Hepatocyte (in vitro differentiated cells): Measurements from ENCODE around the gene CFAP47. TPM values are rescaled to one million over a fixed set of nuclear protein-coding genes. Genes with fewer than 3 reads are reported as not detected.

Experiments
- DNase-seq: peaks from one replicate; pipeline ENCODE4 v3.0.0-alpha.2; 2016; ENCODE audit warnings: low spot score
- H2AFZ ChIP-seq: fragments of 200-600 bp; sonication (generic); 2 replicates; pipeline ENCODE4 v1.6.0; 2016; ENCODE audit warnings: antibody characterized with exemption, mild to moderate bottlenecking
- H3K27ac ChIP-seq: fragments of 200-600 bp; sonication (generic); 2 replicates; pipeline ENCODE4 v1.5.1; 2016; ENCODE audit warnings: mild to moderate bottlenecking
- H3K27me3 ChIP-seq: fragments of 200-600 bp; sonication (generic); 2 replicates; pipeline ENCODE4 v1.6.1; 2016
- H3K36me3 ChIP-seq: fragments of 200-600 bp; sonication (generic); replicated peaks from 2 replicates; pipeline ENCODE4 v1.5.1; 2016; ENCODE audit warnings: low read depth; ENCODE audit not compliant: insufficient read depth
- H3K4me1 ChIP-seq: fragments of 200-600 bp; sonication (generic); 2 replicates; pipeline ENCODE4 v1.5.1; 2016; ENCODE audit warnings: mild to moderate bottlenecking, moderate library complexity; ENCODE audit not compliant: insufficient read depth
- H3K4me2 ChIP-seq: fragments of 200-600 bp; sonication (generic); 2 replicates; pipeline ENCODE4 v1.6.0; 2016
- H3K4me3 ChIP-seq: fragments of 200-600 bp; sonication (generic); 2 replicates; pipeline ENCODE4 v1.5.1; 2016; ENCODE audit warnings: mild to moderate bottlenecking
- H3K79me2 ChIP-seq: fragments of 200-600 bp; sonication (generic); 2 replicates; pipeline ENCODE4 v1.6.0; 2017; ENCODE audit warnings: mild to moderate bottlenecking
- H3K9me2 ChIP-seq: fragments of 200-600 bp; sonication (generic); replicated peaks from 2 replicates; pipeline ENCODE4 v1.6.0; 2017; ENCODE audit warnings: mild to moderate bottlenecking; ENCODE audit not compliant: insufficient read depth
- H3K9me3 ChIP-seq: fragments of 200-600 bp; sonication (generic); 2 replicates; pipeline ENCODE4 v1.5.1; 2016; ENCODE audit warnings: low read depth, mild to moderate bottlenecking
- H4K20me1 ChIP-seq: fragments of 200-600 bp; sonication (generic); 2 replicates; pipeline ENCODE4 v1.6.0; 2016; ENCODE audit warnings: mild to moderate bottlenecking; ENCODE audit not compliant: insufficient read depth, poor library complexity, severe bottlenecking
- CTCF ChIP-seq: fragments of 200-600 bp; sonication (generic); IDR thresholded peaks from 2 replicates; pipeline ENCODE4 v1.5.1; 2016; ENCODE audit warnings: antibody characterized with exemption, mild to moderate bottlenecking; ENCODE audit not compliant: poor library complexity
- EZH2 ChIP-seq: fragments of 200-600 bp; sonication (generic); IDR thresholded peaks from 2 replicates; pipeline ENCODE4 v1.6.1; 2016; ENCODE audit warnings: antibody characterized with exemption, mild to moderate bottlenecking, borderline replicate concordance
- EZH2phosphoT487 ChIP-seq: fragments of 200-600 bp; sonication (generic); IDR thresholded peaks from one replicate; pipeline ENCODE4 v1.6.1; 2018; ENCODE audit warnings: antibody characterized with exemption, mild to moderate bottlenecking, low read depth, moderate library complexity; ENCODE audit not compliant: unreplicated experiment, severe bottlenecking
- WGBS: methylation state at CpG from one replicate; pipeline ENCODE4 v1.1.6; 2016; ENCODE audit warnings: low lambda C conversion rate; ENCODE audit errors: missing lambda C conversion rate; 5-methylcytosine and 5-hydroxymethylcytosine counted together
- polyA plus RNA-seq: library from polyadenylated mRNA; unstranded; fragments of >200 nt; fragmentation: Nextera tagmentation; extraction: Ambion mirVana; gene quantifications from 2 replicates; pipeline ENCODE4 v1.2.1, GENCODE V29; 2016
- total RNA-seq: library from RNA; depleted of rRNA; stranded (reverse); fragments of >200 nt; gene quantifications from 2 replicates; pipeline ENCODE4 v1.2.3, GENCODE V29; 2014

Gene CFAP47
- total and polyA plus RNA-seq, 2 experiments from 2014 or later: 0.13 TPM; not detected in 1

DNA sequence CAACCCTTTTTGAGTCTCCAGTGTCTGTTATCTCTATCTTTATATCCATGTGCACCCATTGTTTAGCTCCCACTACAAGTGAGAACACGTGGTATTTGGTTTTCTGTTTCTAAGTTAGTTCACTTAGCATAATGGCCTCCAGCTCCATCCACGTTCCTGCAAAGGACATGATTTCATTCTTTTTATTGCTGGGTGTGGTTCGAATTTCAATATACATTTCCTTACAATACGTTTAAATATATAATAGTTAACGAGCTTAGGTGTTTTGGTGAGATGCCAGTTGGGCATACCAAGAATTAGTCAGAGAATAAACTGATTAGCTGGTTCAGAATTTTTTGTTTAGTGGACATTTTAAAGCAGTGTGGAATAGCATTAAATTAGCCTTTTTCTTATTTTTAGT lies 196.7 kb downstream of the CFAP47 start:
- no peak for TF ChIP-seq EZH2phosphoT487
- no peak for TF ChIP-seq EZH2
- no peak for TF ChIP-seq CTCF
- DNase-seq: no peak

GRCh38 chrX:36159254-36159653 lies 239.7 kb downstream of the CFAP47 start:
- no peak overlapping the region for H3K27ac ChIP-seq
- no peak for TF ChIP-seq EZH2
- TF ChIP-seq CTCF: no peak
- TF ChIP-seq EZH2phosphoT487: no peak
- no peaks in the 10 kb centered on the region for H3K79me2 ChIP-seq
- no peaks in the 10 kb centered on the region for H3K9me2 ChIP-seq
- H3K4me3 ChIP-seq: no peak overlapping the region
- DNase-seq: no peak
- no peaks in the 10 kb centered on the region for H4K20me1 ChIP-seq
- 40% methylated on average over 7 of the region's 7 CpGs for WGBS
- H3K4me1 ChIP-seq: no peaks in the 10 kb centered on the region
- no peak overlapping the region for H2AFZ ChIP-seq
- H3K4me2 ChIP-seq: no peak overlapping the region
- no peaks in the 10 kb centered on the region for H3K9me3 ChIP-seq
- no peaks in the 10 kb centered on the region for H3K27me3 ChIP-seq
- no peaks in the 10 kb centered on the region for H3K36me3 ChIP-seq

More for the DNA sequence above, 196.7 kb downstream of the CFAP47 start:
- Histone ChIP-seq H3K4me2 (no peak overlapping the region), H3K36me3 (no peaks in the 10 kb centered on the region), H3K4me3 (no peak overlapping the region), H4K20me1 (no peaks in the 10 kb centered on the region), H3K4me1 (no peaks in the 10 kb centered on the region), H3K79me2 (no peaks in the 10 kb centered on the region), H3K9me2 (no peaks in the 10 kb centered on the region), H3K27me3 (no peaks in the 10 kb centered on the region), H2AFZ (no peak overlapping the region), H3K27ac (no peak overlapping the region), H3K9me3 (peaks cover 6% of the 10 kb centered on the region)
- WGBS: 44% methylated on average over 5 of the region's 5 CpGs

DNA sequence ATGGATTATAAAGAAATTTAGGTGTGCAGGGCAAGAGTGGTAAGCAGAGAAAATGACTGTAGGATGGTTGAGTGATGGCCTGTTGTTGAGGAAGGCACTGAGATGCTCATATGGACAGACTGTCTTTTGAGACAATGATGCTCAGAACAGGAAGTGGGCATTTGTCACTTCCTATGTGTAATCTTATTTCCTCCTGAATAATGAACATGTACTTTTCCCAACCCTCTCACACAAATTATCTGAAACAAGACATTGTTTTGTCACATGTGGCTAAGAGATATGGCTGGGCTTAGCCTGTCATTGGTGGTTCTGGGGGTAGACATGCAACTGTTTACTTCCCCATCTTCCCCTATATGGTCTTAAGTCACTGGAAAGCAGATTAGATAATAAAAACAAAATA lies 240.5 kb downstream of the CFAP47 start:
- H3K4me3 ChIP-seq: no peak overlapping the region

More for the DNA sequence above, 240.5 kb downstream of the CFAP47 start:
- no peaks in the 10 kb centered on the region for H3K9me3 ChIP-seq
- TF ChIP-seq EZH2phosphoT487 (no peak), CTCF (no peak), EZH2 (no peak)
- H3K9me2 ChIP-seq: no peaks in the 10 kb centered on the region
- no peak overlapping the region for H3K27ac ChIP-seq
- no peaks in the 10 kb centered on the region for H3K79me2 ChIP-seq
- no peak overlapping the region for H3K4me2 ChIP-seq
- H3K4me1 ChIP-seq: no peaks in the 10 kb centered on the region
- H4K20me1 ChIP-seq: no peaks in the 10 kb centered on the region
- no peak for DNase-seq
- H3K27me3 ChIP-seq: no peaks in the 10 kb centered on the region
- H3K36me3 ChIP-seq: no peaks in the 10 kb centered on the region
- no peak overlapping the region for H2AFZ ChIP-seq
